OCI-LY7 (cell line): ENCODE results near the gene LRRC52. TPM values are rescaled to one million over a fixed set of nuclear protein-coding genes. Genes with fewer than 3 reads are reported as not detected.
"Not testable (repeated sequence)": the region's sequence is repeated elsewhere in the genome, so short reads cannot be mapped to it uniquely, and the experiment has no call there.

Experiments
- BruUV-seq: library from RNA; stranded (reverse); fragments of 400-500 nt; replicated peaks from 2 replicates; lab custom pipeline; 2021; lab: Mats Ljungman, UMichigan
- CTCF ChIA-PET: fragments of 300-600 bp; sonication (Branson Sonifier 250); formaldehyde crosslinking; loops from one replicate; lab custom pipeline; 2022; ENCODE audit warnings: antibody characterized with exemption; ENCODE audit not compliant: unreplicated experiment; lab: Charles Lee
- POLR2A ChIA-PET: fragments of 300-600 bp; sonication (Branson Sonifier 250); formaldehyde crosslinking; loops from one replicate; lab custom pipeline; 2022; ENCODE audit warnings: antibody characterized with exemption; lab: Charles Lee
- DNase-seq: peaks from one replicate; pipeline ENCODE4 v3.0.0-alpha.2; 2015; ENCODE audit warnings: low spot score
- H2AFZ ChIP-seq: fragments of 200-600 bp; sonication (generic), shearing (Covaris generic); 2 replicates; pipeline ENCODE4 v1.6.1; 2014; ENCODE audit warnings: mild to moderate bottlenecking, antibody characterized with exemption, low read length, moderate library complexity
- H3K27ac ChIP-seq: fragments of 200-600 bp; sonication (generic); 2 replicates; pipeline ENCODE4 v1.5.1; 2014; ENCODE audit warnings: mixed run types, low read depth, mild to moderate bottlenecking, moderate library complexity, low read length, inconsistent platforms; ENCODE audit not compliant: poor library complexity, severe bottlenecking
- H3K36me3 ChIP-seq: fragments of 200-600 bp; sonication (generic); 2 replicates; pipeline ENCODE4 v1.6.1; 2014; ENCODE audit warnings: mild to moderate bottlenecking, antibody characterized with exemption, low read length, moderate library complexity, mixed read lengths; ENCODE audit not compliant: insufficient read depth
- H3K4me1 ChIP-seq: fragments of 200-600 bp; sonication (generic); 2 replicates; pipeline ENCODE4 v1.5.1; 2014; ENCODE audit warnings: mild to moderate bottlenecking, low read length; ENCODE audit not compliant: insufficient read depth, poor library complexity, severe bottlenecking
- H3K4me2 ChIP-seq: fragments of 200-600 bp; sonication (generic); 2 replicates; pipeline ENCODE4 v1.6.1; 2014; ENCODE audit warnings: mild to moderate bottlenecking, low read length
- H3K4me3 ChIP-seq: fragments of 200-600 bp; sonication (generic); 2 replicates; pipeline ENCODE4 v1.5.1; 2014; ENCODE audit warnings: mild to moderate bottlenecking, low read depth, low read length; ENCODE audit not compliant: poor library complexity, severe bottlenecking
- H3K79me2 ChIP-seq: fragments of 200-600 bp; sonication (generic); 2 replicates; pipeline ENCODE4 v1.6.1; 2016; ENCODE audit warnings: low read depth, mild to moderate bottlenecking, low read length, moderate library complexity, mixed read lengths; ENCODE audit not compliant: insufficient read depth
- H3K9me2 ChIP-seq: fragments of 200-600 bp; sonication (generic); 2 replicates; pipeline ENCODE4 v1.6.1; 2016; ENCODE audit warnings: mild to moderate bottlenecking, low read length, mixed read lengths; ENCODE audit not compliant: insufficient read depth
- H3K9me3 ChIP-seq: fragments of 200-600 bp; sonication (generic); 2 replicates; pipeline ENCODE4 v1.6.1; 2014; ENCODE audit warnings: mild to moderate bottlenecking, mixed run types, low read length, mixed read lengths
- H4K20me1 ChIP-seq: fragments of 200-600 bp; sonication (generic); 2 replicates; pipeline ENCODE4 v1.6.1; 2014; ENCODE audit warnings: mild to moderate bottlenecking, antibody characterized with exemption, low read length, moderate library complexity, mixed read lengths; ENCODE audit not compliant: insufficient read depth
- EZH2phosphoT487 ChIP-seq: fragments of 200-600 bp; sonication (generic); IDR thresholded peaks from 2 replicates; pipeline ENCODE4 v1.6.1; 2018; ENCODE audit warnings: low read depth, borderline replicate concordance, mild to moderate bottlenecking, mixed run types, antibody characterized with exemption, low read length, moderate library complexity, mixed read lengths
- intact Hi-C: fragments of 100-400 bp; cut with micrococcal nuclease; formaldehyde crosslinking; loops from one replicate; pipeline ENCODE4 v1.10.0; 2022; ENCODE audit not compliant: unreplicated experiment
- total RNA-seq, 2 experiments: library from RNA; depleted of rRNA in 1 of 2; stranded (reverse); fragments of >200 nt in 1 of 2; shearing (Covaris generic) in 1 of 2; gene quantifications; 2 replicates each; pipeline ENCODE4 v1.2.3, GENCODE V29; 2014 to 2022
- TF ChIP-seq, protein P1 (sequence below): fragments of 200-600 bp; sonication (generic); conservative IDR thresholded peaks from 2 replicates; pipeline ENCODE4 v1.5.1; 2014; ENCODE audit warnings: mild to moderate bottlenecking, antibody characterized with exemption, low read length, moderate library complexity, mixed read lengths

Gene LRRC52
- total RNA-seq, 2 experiments from 2014 or later = not detected

DNA sequence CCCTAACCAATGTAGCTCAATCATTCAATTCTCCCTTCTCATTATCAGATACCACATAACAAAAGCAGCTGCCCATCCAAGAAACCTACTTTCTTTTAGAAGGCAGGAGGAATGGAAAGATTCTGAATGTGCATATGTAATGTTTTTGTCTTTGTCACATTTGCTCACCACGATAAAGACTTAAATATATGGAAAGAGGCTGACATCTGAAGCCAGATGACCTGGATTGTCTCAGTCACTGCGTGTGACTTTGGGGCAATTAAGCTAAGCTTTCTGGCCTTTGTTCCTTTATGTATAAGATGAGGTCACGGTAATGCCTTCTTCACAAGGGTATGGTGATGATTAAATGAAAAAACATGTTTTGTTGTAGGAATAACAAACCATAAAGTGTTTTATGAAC lies 42.6 kb downstream of the LRRC52 start:
- no TSS peak for BruUV-seq
- H2AFZ ChIP-seq = no peak overlapping the region
- no peaks in the 10 kb centered on the region for H3K9me2 ChIP-seq
- TF ChIP-seq, protein P1, sequence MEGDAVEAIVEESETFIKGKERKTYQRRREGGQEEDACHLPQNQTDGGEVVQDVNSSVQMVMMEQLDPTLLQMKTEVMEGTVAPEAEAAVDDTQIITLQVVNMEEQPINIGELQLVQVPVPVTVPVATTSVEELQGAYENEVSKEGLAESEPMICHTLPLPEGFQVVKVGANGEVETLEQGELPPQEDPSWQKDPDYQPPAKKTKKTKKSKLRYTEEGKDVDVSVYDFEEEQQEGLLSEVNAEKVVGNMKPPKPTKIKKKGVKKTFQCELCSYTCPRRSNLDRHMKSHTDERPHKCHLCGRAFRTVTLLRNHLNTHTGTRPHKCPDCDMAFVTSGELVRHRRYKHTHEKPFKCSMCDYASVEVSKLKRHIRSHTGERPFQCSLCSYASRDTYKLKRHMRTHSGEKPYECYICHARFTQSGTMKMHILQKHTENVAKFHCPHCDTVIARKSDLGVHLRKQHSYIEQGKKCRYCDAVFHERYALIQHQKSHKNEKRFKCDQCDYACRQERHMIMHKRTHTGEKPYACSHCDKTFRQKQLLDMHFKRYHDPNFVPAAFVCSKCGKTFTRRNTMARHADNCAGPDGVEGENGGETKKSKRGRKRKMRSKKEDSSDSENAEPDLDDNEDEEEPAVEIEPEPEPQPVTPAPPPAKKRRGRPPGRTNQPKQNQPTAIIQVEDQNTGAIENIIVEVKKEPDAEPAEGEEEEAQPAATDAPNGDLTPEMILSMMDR = no peak
- TF ChIP-seq EZH2phosphoT487 = no peak
- no peaks in the 10 kb centered on the region for H4K20me1 ChIP-seq
- DNase-seq = no peak
- H3K9me3 ChIP-seq = no peaks in the 10 kb centered on the region
- H3K4me2 ChIP-seq = no peak overlapping the region
- no peaks in the 10 kb centered on the region for H3K36me3 ChIP-seq
- ChIA-PET CTCF (no interaction called here), POLR2A (interaction anchor here (0.6 to 1.0 kb wide), 3 partner anchors 10 to 193 kb away, joined by 3 to 6 read pairs (median 3); no protein-coding TSS in a partner anchor)
- H3K27ac ChIP-seq = no peak overlapping the region
- intact Hi-C loops = no loop called here
- H3K4me3 ChIP-seq = no peak overlapping the region
- H3K4me1 ChIP-seq = no peaks in the 10 kb centered on the region
- H3K79me2 ChIP-seq = no peaks in the 10 kb centered on the region

DNA sequence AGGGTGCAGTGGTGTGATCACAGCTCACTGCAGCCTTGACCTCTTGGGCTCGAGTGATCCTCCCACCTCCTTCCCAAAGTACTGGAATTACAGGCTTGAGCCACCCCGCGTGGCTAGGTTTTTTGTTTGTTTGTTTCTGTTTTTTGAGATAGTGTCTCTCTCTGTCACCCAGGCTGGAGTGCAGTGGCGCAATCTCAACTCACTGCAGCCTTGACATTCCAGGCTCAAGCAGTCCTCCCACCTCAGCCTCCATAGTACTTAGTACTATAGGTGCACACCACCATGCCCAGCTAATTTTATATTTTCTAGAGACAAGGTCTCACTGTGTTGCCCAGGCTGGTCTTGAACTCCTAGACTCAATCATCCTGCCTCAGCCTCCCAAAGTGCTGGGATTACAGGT lies 47.6 kb downstream of the LRRC52 start:
- BruUV-seq, H3K9me3 ChIP-seq, intact Hi-C loops, DNase-seq, H3K9me2 ChIP-seq, H3K36me3 ChIP-seq, H3K79me2 ChIP-seq, H3K4me3 ChIP-seq, H3K4me2 ChIP-seq, H4K20me1 ChIP-seq, H3K4me1 ChIP-seq, H3K27ac ChIP-seq, CTCF ChIA-PET, H2AFZ ChIP-seq: not testable (repeated sequence)
- POLR2A ChIA-PET = interaction anchor here (0.6 to 0.7 kb wide), 2 partner anchors 27 to 1428 kb away, joined by 3 read pairs; no protein-coding TSS in a partner anchor

DNA sequence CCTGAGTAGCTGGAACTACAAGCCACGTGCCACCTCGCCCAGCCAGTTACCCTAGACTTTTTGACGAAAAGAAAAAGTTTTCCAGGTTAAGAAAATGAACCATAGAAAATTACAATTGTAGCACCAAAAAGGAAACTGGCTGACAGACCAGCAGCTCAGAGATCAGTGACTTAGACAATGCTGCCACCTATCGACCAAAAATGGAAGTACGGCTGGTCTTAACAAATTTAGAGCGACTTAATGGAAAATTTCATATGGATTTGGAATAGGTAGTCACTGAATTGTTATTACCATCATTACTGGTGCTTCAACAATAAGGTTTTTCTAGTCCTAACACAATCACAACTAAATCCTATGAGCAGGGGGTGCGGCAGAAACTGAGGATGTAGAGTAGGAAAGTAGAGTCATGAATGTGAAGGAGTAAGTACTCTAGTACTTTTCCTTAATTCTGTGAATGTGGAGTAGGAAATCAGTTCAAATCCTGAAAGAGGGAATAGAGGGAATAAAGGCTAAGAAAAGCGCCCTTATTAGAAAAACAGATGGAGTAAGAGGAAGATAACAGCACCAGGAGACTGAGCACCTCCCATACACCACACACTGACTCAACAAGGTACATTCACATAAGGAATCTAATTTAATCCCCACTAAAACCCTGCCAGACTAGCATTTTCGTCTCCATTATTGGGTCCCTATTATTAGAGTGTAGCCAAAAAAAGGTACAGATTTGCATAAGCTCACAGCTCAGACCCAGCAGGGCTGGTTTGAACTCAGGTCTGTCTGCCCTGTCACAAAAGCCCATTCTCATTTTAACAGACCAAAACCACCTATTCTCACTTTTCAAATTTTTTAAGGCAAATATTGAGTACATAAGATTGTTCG lies 49.4 kb downstream of the LRRC52 start:
- Histone ChIP-seq H2AFZ (no peak overlapping the region), H3K9me2 (no peaks in the 10 kb centered on the region), H3K4me1 (peaks cover 6% of the 10 kb centered on the region), H3K79me2 (no peaks in the 10 kb centered on the region), H3K27ac (no peak overlapping the region), H4K20me1 (no peaks in the 10 kb centered on the region), H3K4me3 (no peak overlapping the region), H3K36me3 (no peaks in the 10 kb centered on the region), H3K9me3 (no peaks in the 10 kb centered on the region), H3K4me2 (no peak overlapping the region)
- ChIA-PET POLR2A (interaction anchor here (0.7 kb wide), 1 partner anchor 629 kb away, joined by 3 read pairs; no protein-coding TSS in a partner anchor), CTCF (no interaction called here)
- peak; percentile 71 for DNase-seq
- TF ChIP-seq, protein P1 = peak; percentile 98
- TF ChIP-seq EZH2phosphoT487 = no peak
- no TSS peak for BruUV-seq
- intact Hi-C loops = loop anchor here (1.0 kb wide), 1 partner anchor 200 kb away; no protein-coding TSS in a partner anchor
